Subcutaneous adipose tissue (tissue), 4 donors: ENCODE measurements around the gene CFHR2. TPM values are rescaled to one million over a fixed set of nuclear protein-coding genes. Genes with fewer than 3 reads are reported as not detected.

Experiments
- CTCF ChIP-seq: fragments of 450-650 bp; IDR thresholded peaks from one replicate; pipeline ENCODE4 v1.5.1; 2016; ENCODE audit warnings: low read depth, mild to moderate bottlenecking, control low read depth, antibody characterized with exemption, moderate library complexity
- small RNA-seq: library from RNA; depleted of rRNA; stranded (forward); fragments of <200 nt; gene quantifications from one replicate; pipeline ENCODE3, GENCODE V24; 2016
- total RNA-seq, 4 donors: library from RNA; depleted of rRNA; stranded (reverse); fragments of >200 nt; gene quantifications; one replicate each; pipeline ENCODE4 v1.1.0, GENCODE V29; 2016

Gene CFHR2
- total RNA-seq, 4 donors from 2014 or later = not detected

- no peak for TF ChIP-seq CTCF
Observed at GRCh38 chr1:196997423-196997822, 53.9 kb downstream of the CFHR2 start.

- no peak for TF ChIP-seq CTCF
Observed at GRCh38 chr1:197001828-197002227, 58.3 kb downstream of the CFHR2 start.

- TF ChIP-seq CTCF = no peak
Observed at GRCh38 chr1:197003132-197003531, 59.6 kb downstream of the CFHR2 start.

GRCh38 chr1:197008861-197009260, 65.3 kb downstream of the CFHR2 start:
- TF ChIP-seq CTCF = no peak

Small RNA genes lying within 50 kb of the gene (small RNA-seq; reads per million reads assigned to genes)
- gene AL139418.1 = not detected

Other genes with a start within 250 kb of the CFHR2 start
- under 1 TPM in 2 of 4 donors, not detected in 2; 0.33 to 0.88 TPM for gene CFHR3, start 168.9 kb upstream of the CFHR2 start, total RNA-seq
- 1 to 10 TPM in 1 of 4 donors, under 1 TPM in 1, not detected in 2; 0.57 to 1.3 TPM for gene CFHR1, start 124.0 kb upstream of the CFHR2 start, total RNA-seq
- gene CFHR4, start 55.7 kb upstream of the CFHR2 start, total RNA-seq = not detected
- gene CFHR5, start 33.8 kb downstream of the CFHR2 start, total RNA-seq = not detected
- gene F13B, start 123.5 kb downstream of the CFHR2 start, total RNA-seq = not detected
- gene ASPM, start 202.9 kb downstream of the CFHR2 start, total RNA-seq = 1 to 10 TPM in 2 of 4 donors, under 1 TPM in 2; 0.33 to 5.1 (median 2.7) TPM